Astrocyte of the spinal cord (primary cell): ENCODE results near the gene PKNOX1.
"Not testable (repeated sequence)": the region's sequence is repeated elsewhere in the genome, so short reads cannot be mapped to it uniquely, and the experiment has no call there.

Source experiments
- DNase-seq: peaks from one replicate; pipeline ENCODE4 v3.0.0; 2011; ENCODE audit warnings: low read depth, low spot score
- H3K4me3 ChIP-seq: 2 replicates; pipeline ENCODE4 v1.5.1; 2011; ENCODE audit warnings: low read depth, mild to moderate bottlenecking, low read length, moderate library complexity
- in situ Hi-C: cut with HindIII; loops from 2 replicates; pipeline ENCODE4 v1.10.0; 2017; ENCODE audit warnings: low sequenced_read_pairs
- TF ChIP-seq, protein P1 (sequence below): IDR thresholded peaks from 2 replicates; pipeline ENCODE4 v1.5.1; 2012; ENCODE audit warnings: low read depth, mild to moderate bottlenecking, low read length, inconsistent platforms

Gene PKNOX1

DNA sequence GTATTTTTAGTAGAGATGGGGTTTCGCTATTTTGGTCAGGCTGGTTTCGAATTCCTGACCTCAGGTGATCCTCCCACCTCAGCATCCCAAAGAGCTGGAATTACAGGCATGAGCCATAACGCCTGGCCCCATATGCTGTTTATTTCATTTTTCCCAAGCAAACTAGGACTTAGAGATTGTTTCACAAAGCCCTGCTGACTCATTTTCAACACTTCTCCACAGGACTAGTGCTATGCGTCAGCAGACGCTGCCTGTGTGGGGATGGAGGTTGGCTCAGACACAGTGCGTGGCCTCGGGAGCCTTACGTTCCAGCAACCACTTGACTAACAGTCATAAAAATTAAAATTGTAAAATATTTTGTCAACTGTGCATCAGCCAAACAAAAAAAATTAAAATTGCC lies 22.7 kb downstream of the PKNOX1 start:
- no peak overlapping the region for H3K4me3 ChIP-seq
- TF ChIP-seq, protein P1, sequence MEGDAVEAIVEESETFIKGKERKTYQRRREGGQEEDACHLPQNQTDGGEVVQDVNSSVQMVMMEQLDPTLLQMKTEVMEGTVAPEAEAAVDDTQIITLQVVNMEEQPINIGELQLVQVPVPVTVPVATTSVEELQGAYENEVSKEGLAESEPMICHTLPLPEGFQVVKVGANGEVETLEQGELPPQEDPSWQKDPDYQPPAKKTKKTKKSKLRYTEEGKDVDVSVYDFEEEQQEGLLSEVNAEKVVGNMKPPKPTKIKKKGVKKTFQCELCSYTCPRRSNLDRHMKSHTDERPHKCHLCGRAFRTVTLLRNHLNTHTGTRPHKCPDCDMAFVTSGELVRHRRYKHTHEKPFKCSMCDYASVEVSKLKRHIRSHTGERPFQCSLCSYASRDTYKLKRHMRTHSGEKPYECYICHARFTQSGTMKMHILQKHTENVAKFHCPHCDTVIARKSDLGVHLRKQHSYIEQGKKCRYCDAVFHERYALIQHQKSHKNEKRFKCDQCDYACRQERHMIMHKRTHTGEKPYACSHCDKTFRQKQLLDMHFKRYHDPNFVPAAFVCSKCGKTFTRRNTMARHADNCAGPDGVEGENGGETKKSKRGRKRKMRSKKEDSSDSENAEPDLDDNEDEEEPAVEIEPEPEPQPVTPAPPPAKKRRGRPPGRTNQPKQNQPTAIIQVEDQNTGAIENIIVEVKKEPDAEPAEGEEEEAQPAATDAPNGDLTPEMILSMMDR: no peak
- in situ Hi-C loops: no loop called here
- DNase-seq: peak; percentile 96

DNA sequence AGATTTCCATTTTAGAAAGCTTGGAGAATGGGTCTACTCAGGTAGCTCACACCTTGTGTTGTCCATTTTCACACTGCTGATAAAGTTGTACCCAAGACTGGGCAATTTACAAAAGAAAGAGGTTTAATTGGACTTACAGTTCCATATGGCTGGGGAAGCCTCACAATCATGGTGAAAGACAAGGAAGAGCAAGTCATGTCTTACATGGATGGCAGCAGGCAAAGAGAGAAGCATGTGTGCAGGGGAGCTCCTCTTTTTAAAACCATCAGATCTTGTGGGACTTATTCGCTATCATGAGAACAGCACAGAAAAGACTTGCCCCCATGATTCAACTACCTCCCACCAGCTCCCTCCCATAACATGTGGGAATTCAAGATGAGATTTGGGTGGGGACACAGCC lies 23.6 kb downstream of the PKNOX1 start:
- H3K4me3 ChIP-seq, DNase-seq, in situ Hi-C loops: not testable (repeated sequence)

DNA sequence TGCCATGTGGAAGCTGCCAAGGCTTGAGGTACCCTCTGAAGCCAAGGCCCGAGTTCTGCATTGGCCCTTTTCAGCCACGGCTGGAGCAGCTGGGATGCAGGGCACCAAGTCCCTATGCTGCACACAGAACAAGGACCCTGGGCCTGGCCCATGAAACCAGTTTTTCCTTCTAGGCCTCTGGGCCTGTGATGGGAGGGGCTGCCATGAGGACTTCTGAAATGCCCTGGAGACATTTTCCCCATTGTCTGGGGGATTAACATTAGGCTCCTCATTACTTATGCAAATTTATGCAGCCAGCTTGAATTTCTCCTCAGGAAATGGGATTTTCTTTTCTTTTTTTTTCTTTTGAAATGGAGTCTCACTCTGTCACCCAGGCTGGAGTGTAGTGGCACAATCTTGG lies 24.8 kb downstream of the PKNOX1 start:
- in situ Hi-C loops, H3K4me3 ChIP-seq, DNase-seq: not testable (repeated sequence)

DNA sequence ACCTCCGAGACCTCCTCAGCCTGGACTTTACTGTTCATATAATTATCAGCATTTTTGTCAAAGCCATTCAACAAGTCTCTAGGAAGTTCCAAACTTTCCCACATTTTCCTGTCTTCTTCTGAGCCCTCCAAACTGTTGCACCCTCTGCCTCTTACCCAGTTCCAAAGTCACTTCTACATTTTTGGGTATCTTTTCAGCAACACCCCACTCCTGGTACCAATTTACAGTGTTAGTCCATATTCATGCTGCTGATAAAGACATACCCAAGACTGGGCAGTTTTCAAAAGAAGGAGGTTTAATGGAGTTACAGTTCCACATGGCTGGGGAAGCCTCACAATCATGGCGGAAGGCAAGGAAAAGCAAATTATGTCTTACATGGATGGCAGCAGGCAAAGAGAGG lies 25.7 kb downstream of the PKNOX1 start:
- H3K4me3 ChIP-seq, in situ Hi-C loops: not testable (repeated sequence)

DNA sequence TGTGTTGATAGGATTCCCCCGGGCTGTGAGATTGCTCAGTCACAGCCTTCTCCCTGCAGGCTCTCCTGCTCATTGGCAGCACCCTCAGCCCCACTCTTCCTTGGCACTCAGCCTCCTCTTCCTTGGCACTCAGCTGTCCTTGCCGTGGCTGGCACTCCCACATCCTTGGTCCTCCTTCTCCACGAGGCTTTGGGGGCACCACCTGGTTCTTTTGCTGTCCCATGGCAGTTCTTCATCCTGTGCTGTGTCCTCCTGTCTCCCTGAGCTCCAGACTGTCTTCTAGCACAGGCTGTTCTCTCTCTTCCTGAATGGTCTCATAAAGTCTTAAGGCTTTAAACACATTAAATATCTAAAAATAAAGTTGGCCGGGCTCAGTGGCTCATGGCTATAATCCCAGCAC lies 27.0 kb downstream of the PKNOX1 start:
- in situ Hi-C loops: no loop called here
- TF ChIP-seq, protein P1: no peak
- no peak overlapping the region for H3K4me3 ChIP-seq
- no peak for DNase-seq

More for the DNA sequence above, 25.7 kb downstream of the PKNOX1 start:
- DNase-seq: not testable (repeated sequence)

DNA sequence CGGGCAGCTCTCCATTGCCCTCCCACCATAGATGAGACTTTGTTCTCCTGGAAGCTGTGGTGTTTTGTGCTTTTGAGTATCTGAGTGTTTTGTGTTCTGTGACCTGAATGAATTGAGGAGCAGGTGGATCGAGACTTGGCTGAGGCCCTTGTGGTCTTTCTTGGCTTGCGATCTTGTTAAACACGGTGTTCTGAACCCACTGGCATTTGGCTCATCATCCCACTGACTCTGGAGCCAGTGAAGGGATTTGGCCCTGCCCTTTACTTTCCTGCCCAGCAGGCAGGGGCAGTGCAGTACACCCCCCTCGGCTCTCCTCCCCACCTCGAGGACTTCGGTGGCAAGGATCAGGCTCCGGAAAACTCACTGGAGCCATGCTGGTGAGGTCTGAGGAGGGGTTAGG lies 30.6 kb downstream of the PKNOX1 start:
- in situ Hi-C loops: no loop called here
- TF ChIP-seq, protein P1: no peak
- no peak overlapping the region for H3K4me3 ChIP-seq
- no peak for DNase-seq

DNA sequence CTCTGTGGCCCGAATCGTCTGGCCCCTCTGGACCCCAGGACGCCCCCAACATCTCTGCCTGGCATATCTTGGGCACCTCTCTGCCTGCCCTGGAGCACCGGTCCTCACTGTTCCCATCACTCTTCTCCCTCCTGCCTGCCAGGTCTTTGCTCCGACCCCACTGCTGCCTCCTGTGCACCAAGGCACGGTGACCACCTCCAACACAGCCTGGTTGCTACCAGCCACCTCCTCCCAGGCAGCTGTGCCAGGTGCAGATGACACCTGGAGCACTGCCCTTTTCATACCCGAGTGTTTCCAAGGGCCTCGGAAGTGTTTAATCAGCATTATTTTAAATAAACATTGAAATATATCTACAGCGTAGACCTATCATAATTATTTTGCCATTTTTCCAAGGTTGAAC lies 31.3 kb downstream of the PKNOX1 start:
- in situ Hi-C loops: no loop called here
- TF ChIP-seq, protein P1: no peak
- no peak overlapping the region for H3K4me3 ChIP-seq
- DNase-seq: no peak

DNA sequence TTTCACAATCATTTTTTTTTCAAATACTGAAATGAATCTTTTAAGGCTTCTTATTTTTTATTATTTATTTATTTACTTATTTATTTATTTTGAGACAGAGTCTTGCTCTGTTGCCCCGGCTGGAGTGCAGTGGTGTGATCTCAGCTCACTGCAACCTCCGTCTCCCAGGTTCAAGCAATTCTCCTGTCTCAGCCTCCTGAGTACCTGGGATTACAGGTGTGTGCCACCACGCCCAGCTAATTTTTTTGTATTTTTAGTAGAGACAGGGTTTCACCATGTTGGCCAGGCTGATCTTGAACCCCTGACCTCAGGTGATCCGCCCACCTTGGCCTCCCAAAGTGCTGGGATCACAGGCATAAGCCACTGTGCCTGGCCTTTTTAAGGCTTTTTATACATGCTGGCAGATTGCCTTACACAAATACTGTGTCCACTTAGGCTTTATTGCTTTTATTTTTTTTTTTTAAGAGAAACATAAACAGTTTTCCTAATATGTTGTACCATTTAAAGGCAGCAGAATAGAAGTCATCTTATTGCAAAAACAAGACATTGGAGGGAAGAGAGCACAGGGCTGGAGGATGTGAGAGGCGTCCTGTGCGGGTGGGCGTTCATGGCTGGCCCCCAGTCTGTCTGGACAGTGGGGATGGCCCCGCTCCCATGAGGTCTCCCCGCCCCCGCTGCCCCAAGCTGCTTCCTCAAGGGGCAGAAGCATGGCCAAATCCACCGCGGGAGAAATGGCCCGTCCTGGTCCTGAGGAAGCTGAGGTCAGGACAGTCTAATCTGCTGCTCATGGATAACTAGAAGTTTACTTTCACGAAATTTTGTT lies 31.9 kb downstream of the PKNOX1 start:
- DNase-seq, in situ Hi-C loops, H3K4me3 ChIP-seq: not testable (repeated sequence)

DNA sequence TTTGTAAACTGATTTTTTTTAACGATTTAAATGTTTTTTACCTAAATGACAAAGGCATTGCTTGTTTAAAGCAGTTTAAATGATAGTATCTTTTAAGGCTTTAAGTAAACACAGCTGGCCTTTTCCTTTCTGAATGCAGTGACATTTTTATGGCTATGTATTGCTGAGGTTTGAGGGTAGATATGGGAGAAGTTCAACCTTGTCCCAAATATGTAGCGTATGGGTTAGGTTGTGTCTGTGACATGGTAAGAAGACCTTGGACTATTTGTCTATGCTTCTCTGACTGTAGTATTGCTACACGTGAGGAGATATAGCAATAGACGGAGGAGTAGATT lies 32.5 kb downstream of the PKNOX1 start:
- no peak for DNase-seq
- in situ Hi-C loops: no loop called here
- no peak overlapping the region for H3K4me3 ChIP-seq
- TF ChIP-seq, protein P1: no peak
